UCSD-AML1 (cell line): ENCODE data around the gene GOLPH3L.
"Not testable (repeated sequence)": the region's sequence is repeated elsewhere in the genome, so short reads cannot be mapped to it uniquely, and the experiment has no call there.

ENCODE experiments used
- DNase-seq: peaks from one replicate; lab custom pipeline; 2025; ENCODE audit not compliant: unreplicated experiment; lab: John Stamatoyannopoulos, UW

GOLPH3L gene

DNA sequence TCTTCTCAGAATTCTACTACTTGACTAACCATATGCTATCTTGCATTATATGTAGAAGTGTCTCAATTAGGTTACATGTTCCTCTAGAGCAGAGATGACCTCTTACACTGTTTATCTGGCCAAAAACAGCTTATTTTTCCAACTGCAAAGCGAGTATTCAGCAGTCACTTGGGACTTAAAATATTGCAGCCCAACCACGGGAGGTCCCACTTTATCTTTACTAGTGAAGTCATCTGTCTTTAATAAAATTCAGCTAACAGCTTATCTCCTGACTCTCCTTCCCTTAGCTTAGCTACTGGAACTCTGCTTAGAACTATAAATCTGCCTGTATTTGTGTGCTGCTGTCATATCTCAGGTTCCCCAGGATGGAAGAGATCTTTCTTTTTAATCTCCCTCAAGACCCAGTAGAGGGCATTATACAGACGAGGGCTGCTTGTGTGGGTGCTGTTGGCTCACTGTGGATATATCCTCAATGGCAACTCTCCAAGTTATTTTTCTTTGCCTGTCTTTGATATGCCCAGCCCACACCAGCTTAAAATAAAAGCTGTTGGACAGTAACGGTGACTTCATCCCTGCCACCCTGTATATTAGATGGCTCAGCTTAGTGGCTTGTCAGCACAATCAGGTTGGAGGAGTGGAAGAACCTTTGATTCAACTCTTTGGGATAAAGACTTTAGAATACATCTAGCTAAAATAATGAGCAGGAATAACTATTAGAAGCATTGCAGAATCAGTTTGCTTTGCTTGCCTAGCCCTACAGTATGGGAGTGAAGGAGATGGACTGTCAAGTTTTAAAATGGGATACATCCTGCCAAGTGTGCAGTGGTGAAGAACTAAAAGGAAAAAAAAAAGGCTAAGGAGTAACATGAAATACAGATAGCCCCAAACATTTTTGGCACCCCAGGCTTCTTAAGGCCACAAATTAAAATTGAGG, 77.1 kb downstream of the GOLPH3L start:
- peak; percentile 11 for DNase-seq

GRCh38 chr1:150615346-150616201, 81.4 kb downstream of the GOLPH3L start:
- DNase-seq = no peak

- DNase-seq = peak; percentile 20
Measured at GRCh38 chr1:150613061-150613920, 83.7 kb downstream of the GOLPH3L start.

DNA sequence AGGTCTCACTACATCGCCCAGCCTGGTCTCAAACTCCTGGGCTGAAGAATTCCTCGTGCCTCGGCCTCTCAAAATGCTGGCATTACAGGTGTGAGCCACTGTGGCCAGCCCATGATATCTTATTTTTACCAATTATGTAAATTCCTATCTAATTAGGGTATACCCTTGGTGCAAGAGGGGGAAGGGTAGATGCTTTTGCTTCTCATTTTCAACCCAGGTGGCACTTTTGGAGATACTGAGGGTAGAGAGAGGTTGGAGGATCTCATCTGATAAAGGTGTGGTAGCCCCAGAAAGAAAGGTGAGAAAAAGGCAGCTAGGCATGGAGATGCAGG, 85.0 kb downstream of the GOLPH3L start:
- DNase-seq = no peak

GRCh38 chr1:150610576-150610975, 86.4 kb downstream of the GOLPH3L start:
- DNase-seq = no peak

DNA sequence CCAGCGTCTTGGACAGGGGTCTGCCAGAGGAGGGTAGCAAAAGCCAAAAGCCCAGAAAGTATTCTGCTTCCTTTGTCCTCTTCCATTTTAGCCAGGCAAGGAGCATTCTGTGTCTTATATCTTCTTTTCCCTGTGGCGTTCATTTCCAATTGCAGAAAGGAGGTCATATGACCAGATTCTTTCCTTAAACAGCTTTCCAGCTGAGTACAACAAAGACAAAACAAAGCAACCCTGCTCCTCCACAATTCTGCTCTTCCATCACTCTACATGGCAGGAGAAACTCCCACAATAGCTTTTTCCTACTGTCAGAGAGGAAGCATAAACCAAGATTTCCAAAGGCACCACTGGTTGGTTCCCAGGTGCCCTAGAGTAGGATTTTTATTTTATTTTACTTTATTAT, 87.2 kb downstream of the GOLPH3L start:
- DNase-seq = no peak

DNA sequence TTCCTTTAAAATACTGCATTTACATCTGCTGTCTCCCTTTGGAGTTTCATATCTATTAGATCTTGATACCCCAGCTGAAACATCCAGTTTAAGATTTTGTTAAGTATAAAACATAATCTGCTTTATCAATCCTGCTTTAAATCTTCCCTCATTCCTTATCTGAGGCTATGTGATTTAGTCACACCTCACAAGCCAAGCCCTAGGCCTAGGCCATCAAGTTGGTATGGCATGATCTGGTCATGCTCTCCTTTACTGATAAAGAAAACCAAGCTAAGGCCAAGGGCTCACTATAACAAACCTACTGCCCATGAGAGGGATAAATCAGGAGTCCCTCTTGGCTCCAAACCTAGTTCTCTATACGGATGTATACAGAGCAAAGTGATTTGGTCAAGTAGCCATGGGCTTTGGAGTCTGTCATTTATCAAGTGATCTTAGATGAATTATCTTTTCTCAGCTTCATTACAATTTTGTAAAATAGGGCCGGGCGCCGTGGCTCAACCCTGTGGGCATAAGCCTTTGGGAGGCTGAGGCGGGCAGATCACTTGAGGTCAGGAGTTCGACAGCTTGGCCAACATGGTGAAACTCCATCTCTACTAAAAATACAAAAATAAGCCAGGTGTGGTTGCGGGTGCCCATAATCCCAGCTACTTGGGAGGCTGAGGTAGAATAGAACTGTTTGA, 90.4 kb downstream of the GOLPH3L start:
- DNase-seq = no peak

DNA sequence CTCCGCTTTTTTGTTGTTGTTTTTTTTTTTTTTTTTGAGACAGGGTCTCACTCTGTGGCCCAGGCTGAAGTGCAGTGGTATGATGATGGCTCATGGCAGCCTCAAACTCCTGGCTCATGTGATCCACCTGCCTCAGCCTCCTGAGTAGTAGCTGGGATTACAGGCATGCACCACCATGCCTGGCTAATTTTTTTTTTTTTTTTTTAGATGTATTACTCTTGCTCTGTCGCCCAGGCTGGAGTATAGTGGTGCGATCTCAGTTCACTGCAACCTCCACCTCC, 91.6 kb downstream of the GOLPH3L start:
- not testable (repeated sequence) for DNase-seq

DNA sequence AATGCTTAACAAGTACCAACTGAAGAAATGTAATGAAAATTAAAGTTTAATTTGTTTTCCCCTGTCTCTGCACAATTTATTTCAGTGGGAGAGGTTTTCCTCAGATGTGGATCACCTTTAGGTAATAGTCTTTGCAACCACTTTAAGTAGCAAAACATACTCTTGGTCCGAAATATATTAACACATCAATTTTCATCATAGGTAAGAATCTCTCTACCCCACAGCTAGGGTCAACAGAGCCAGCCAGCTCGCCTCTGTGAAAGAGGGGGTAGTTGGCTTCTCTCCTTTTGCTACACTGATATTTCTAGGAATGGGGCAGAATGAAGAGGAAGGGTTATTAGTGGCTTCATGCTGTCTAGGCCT, 92.7 kb downstream of the GOLPH3L start:
- no peak for DNase-seq

GRCh38 chr1:150603711-150604110, 93.2 kb downstream of the GOLPH3L start:
- no peak for DNase-seq

DNA sequence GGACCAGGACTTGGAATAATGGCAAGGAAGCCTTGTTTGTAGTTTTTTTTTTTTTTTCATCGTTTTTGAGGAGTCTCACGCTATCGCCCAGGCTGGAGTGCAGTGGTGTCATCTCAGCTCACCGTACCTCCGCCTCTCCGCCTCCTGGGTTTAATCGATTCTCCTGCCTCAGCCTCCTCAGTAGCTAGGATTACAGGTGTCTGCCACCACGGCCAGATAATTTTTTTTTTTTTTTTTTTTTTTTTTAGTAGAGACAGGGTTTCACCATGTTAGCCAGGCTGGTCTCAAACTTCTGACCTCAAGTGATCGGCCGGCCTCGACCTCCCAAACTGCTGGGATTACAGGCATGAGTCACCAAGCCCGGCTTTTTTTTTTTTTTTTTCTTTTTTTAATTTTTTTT, 94.6 kb downstream of the GOLPH3L start:
- DNase-seq = not testable (repeated sequence)

GRCh38 chr1:150601540-150601939, 95.4 kb downstream of the GOLPH3L start:
- no peak for DNase-seq

GRCh38 chr1:150598346-150598745, 98.6 kb downstream of the GOLPH3L start:
- not testable (repeated sequence) for DNase-seq

DNA sequence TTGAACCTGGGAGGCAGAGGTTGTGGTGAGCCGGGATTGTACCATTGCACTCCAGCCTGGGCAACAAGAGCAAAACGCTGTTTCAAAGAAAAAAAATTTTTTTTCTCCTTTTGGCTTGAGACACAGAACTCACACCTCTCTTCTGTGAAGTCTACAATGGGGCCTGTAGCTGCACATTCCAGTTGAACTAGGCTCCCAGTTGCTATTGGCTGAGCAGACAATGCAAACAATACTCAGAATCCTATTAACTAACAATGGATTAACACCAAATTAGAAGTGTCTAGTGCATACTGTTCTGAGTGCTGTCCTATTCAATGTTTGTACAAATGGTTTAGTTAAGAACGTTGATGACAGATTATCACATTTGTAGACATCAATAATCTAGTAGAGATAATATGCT, 100.0 kb downstream of the GOLPH3L start:
- no peak for DNase-seq
